MM.1S (cell line): Measurements from ENCODE around the gene TMEM51.

Experiments
- DNase-seq: peaks from one replicate; pipeline ENCODE4 v3.0.0-alpha.2; 2015
- H2AFZ ChIP-seq: fragments of 300-600 bp; sonication (generic); 2 replicates; pipeline ENCODE4 v1.6.0; 2016; ENCODE audit warnings: antibody characterized with exemption, low read length
- H3F3A ChIP-seq: fragments of 300-600 bp; sonication (generic); 2 replicates; pipeline ENCODE4 v1.6.1; 2016; ENCODE audit warnings: mild to moderate bottlenecking, antibody characterized with exemption, low read length, moderate library complexity, mixed read lengths; ENCODE audit not compliant: insufficient read depth
- H3K27ac ChIP-seq: fragments of 300-600 bp; sonication (generic); 2 replicates; pipeline ENCODE4 v1.5.1; 2016; ENCODE audit warnings: mild to moderate bottlenecking, low read length
- H3K27me3 ChIP-seq: fragments of 300-600 bp; sonication (generic); replicated peaks from 2 replicates; pipeline ENCODE4 v1.6.0; 2016; ENCODE audit warnings: low read length; ENCODE audit not compliant: insufficient read depth
- H3K36me3 ChIP-seq: fragments of 300-600 bp; sonication (generic); replicated peaks from 2 replicates; pipeline ENCODE4 v1.6.1; 2016; ENCODE audit warnings: mild to moderate bottlenecking, low read length, mixed read lengths; ENCODE audit not compliant: insufficient read depth
- H3K4me1 ChIP-seq: fragments of 300-600 bp; sonication (generic); 2 replicates; pipeline ENCODE4 v1.6.1; 2016; ENCODE audit warnings: low read length, mixed read lengths
- H3K4me2 ChIP-seq: fragments of 300-600 bp; sonication (generic); 2 replicates; pipeline ENCODE4 v1.6.0; 2016; ENCODE audit warnings: low read depth, low read length
- H3K4me3 ChIP-seq: fragments of 300-600 bp; sonication (generic); 2 replicates; pipeline ENCODE4 v1.5.1; 2016; ENCODE audit warnings: low read length, mixed read lengths
- H3K79me2 ChIP-seq: fragments of 300-600 bp; sonication (generic); 2 replicates; pipeline ENCODE4 v1.6.1; 2016; ENCODE audit warnings: mixed run types, low read length, mixed read lengths
- H3K9ac ChIP-seq: fragments of 300-600 bp; sonication (generic); 2 replicates; pipeline ENCODE4 v1.6.1; 2016; ENCODE audit warnings: low read length, mixed read lengths
- H3K9me2 ChIP-seq: fragments of 300-600 bp; sonication (generic); replicated peaks from 2 replicates; pipeline ENCODE4 v1.6.1; 2016; ENCODE audit warnings: mild to moderate bottlenecking, low read length, mixed read lengths; ENCODE audit not compliant: insufficient read depth
- H3K9me3 ChIP-seq: fragments of 300-600 bp; sonication (generic); replicated peaks from 2 replicates; pipeline ENCODE4 v1.6.1; 2016; ENCODE audit warnings: mild to moderate bottlenecking, low read length, mixed read lengths; ENCODE audit not compliant: insufficient read depth
- H4K20me1 ChIP-seq: fragments of 300-600 bp; sonication (generic); 2 replicates; pipeline ENCODE4 v1.6.1; 2016; ENCODE audit warnings: mild to moderate bottlenecking, low read length, moderate library complexity, mixed read lengths; ENCODE audit not compliant: insufficient read depth
- EZH2 ChIP-seq: fragments of 300-600 bp; sonication (generic); optimal IDR thresholded peaks from 2 replicates; pipeline ENCODE3; 2017; ENCODE audit warnings: low read depth, mild to moderate bottlenecking, antibody characterized with exemption, low read length, mixed read lengths
- EZH2phosphoT487 ChIP-seq: fragments of 300-600 bp; sonication (generic); IDR thresholded peaks from 2 replicates; pipeline ENCODE4 v1.6.1; 2018; ENCODE audit warnings: antibody characterized with exemption, low read length
- TF ChIP-seq, protein P1 (sequence below): fragments of 300-600 bp; sonication (generic); IDR thresholded peaks from 2 replicates; pipeline ENCODE4 v1.5.1; 2016; ENCODE audit warnings: antibody characterized with exemption, low read length, mixed read lengths

The TMEM51 gene

DNA sequence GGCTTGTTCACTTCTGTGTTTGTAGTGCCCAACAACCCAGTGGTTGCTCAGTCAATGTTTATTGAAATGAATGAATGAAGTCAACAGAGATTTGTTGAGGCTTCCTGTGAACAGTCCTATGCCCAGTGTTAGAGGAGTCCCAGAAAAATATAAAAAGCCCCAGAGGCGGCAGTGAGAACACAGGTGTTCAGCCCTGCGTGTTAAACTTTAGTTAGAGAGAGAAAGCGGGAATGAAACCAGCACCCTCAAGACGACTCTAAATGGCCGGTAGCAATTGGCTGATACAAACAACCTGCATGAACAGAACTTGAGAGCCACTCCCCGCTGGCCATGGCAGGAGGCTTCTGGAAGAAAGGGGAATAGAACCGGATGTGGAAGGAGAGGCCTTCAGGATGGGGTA lies 22.6 kb downstream of the TMEM51 start:
- no peak for TF ChIP-seq EZH2
- no peak for TF ChIP-seq EZH2phosphoT487
- TF ChIP-seq, protein P1, sequence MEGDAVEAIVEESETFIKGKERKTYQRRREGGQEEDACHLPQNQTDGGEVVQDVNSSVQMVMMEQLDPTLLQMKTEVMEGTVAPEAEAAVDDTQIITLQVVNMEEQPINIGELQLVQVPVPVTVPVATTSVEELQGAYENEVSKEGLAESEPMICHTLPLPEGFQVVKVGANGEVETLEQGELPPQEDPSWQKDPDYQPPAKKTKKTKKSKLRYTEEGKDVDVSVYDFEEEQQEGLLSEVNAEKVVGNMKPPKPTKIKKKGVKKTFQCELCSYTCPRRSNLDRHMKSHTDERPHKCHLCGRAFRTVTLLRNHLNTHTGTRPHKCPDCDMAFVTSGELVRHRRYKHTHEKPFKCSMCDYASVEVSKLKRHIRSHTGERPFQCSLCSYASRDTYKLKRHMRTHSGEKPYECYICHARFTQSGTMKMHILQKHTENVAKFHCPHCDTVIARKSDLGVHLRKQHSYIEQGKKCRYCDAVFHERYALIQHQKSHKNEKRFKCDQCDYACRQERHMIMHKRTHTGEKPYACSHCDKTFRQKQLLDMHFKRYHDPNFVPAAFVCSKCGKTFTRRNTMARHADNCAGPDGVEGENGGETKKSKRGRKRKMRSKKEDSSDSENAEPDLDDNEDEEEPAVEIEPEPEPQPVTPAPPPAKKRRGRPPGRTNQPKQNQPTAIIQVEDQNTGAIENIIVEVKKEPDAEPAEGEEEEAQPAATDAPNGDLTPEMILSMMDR = peak; percentile 32; the same call in 1 of the 2 replicates
- peak; percentile 89 for DNase-seq
- H3K27me3 ChIP-seq = no peaks in the 10 kb centered on the region
- H2AFZ ChIP-seq = peak overlapping the region; percentile 37; the same call in 1 of the 2 replicates
- peak overlapping the region; percentile 92 for H3K27ac ChIP-seq
- no peaks in the 10 kb centered on the region for H3K9me3 ChIP-seq
- H4K20me1 ChIP-seq = no peaks in the 10 kb centered on the region
- peaks cover 45% of the 10 kb centered on the region for H3K79me2 ChIP-seq
- H3K9me2 ChIP-seq = no peaks in the 10 kb centered on the region
- H3K36me3 ChIP-seq = no peaks in the 10 kb centered on the region
- peak overlapping the region; percentile 14; the same call in 1 of the 2 replicates for H3K4me3 ChIP-seq
- H3K4me1 ChIP-seq = peaks cover 78% of the 10 kb centered on the region
- H3F3A ChIP-seq = peaks cover 42% of the 10 kb centered on the region
- peak overlapping the region; percentile 45 for H3K9ac ChIP-seq
- peak overlapping the region; percentile 54 for H3K4me2 ChIP-seq

DNA sequence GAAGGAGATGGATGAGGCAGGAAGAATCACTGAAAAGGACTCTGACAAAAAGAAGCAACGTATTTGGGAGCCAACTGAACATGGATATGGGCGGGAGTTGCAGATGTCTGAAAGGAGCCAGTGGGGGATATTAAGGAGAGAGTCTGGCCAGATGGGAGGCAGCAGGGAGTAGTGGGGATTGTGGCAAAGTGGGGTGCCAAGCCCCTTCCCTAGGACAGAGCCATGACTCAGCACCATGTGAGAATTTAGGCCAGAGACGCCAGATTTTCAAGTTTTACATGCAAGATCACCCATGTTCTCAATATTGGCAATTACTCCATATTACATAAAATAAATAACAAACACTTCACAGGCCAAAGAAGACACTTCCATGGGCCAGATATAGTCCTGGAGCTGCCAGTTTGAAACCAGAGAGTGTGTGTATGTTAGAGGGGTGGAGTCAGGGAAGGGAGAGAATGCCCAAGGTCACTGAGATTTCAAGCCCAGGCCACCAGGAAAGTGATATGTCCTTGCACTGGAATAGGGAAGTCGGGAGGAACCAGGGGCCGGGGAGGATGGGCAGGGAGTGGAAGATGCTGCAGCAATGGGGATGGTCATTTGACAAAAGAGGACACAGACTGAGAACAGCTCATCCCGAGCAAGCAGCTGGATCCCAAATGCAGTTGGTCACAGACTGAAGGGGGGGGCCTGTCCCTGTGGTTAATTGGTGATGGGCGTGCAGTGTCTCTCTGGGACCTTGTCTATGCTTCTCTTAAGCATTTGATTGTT lies 23.5 kb downstream of the TMEM51 start:
- H3K4me3 ChIP-seq = no peak overlapping the region
- no peaks in the 10 kb centered on the region for H3K36me3 ChIP-seq
- no peaks in the 10 kb centered on the region for H3K9me2 ChIP-seq
- H3K9me3 ChIP-seq = no peaks in the 10 kb centered on the region
- TF ChIP-seq EZH2 (no peak), EZH2phosphoT487 (no peak)
- TF ChIP-seq, protein P1 = no peak
- H3K79me2 ChIP-seq = peaks cover 45% of the 10 kb centered on the region
- H3K9ac ChIP-seq = peak overlapping the region; percentile 45
- no peaks in the 10 kb centered on the region for H3K27me3 ChIP-seq
- peak overlapping the region; percentile 37; the same call in 1 of the 2 replicates for H2AFZ ChIP-seq
- peak overlapping the region; percentile 92 for H3K27ac ChIP-seq
- no peaks in the 10 kb centered on the region for H4K20me1 ChIP-seq
- H3F3A ChIP-seq = peaks cover 42% of the 10 kb centered on the region
- peak overlapping the region; percentile 36 for H3K4me2 ChIP-seq
- peaks cover 74% of the 10 kb centered on the region for H3K4me1 ChIP-seq
- no peak for DNase-seq

DNA sequence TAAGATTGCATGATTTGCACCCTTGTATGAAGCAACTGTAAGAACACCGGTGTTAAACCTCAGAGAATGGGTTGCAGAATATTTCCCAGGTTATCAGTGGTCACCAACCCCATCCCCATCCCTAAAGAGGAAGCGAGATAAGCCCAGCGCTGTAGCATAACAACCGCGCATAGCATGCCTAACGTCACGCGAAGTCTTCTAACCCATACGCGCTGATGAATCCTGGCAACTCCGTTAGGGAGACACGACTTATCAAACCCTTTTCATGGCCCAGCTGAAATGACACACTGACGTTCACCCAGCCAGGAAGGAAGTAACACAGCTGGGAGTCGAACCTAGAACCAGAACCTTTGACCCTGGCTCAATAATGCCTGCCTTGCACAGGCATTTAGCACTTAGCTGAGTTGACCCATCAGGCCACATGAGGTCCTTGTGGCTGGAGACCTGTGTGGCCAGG lies 24.2 kb downstream of the TMEM51 start:
- no peaks in the 10 kb centered on the region for H4K20me1 ChIP-seq
- H3K27ac ChIP-seq = peak overlapping the region; percentile 89; the same call in 1 of the 2 replicates
- no peaks in the 10 kb centered on the region for H3K9me3 ChIP-seq
- H2AFZ ChIP-seq = no peak overlapping the region
- no peak overlapping the region for H3K9ac ChIP-seq
- H3K27me3 ChIP-seq = no peaks in the 10 kb centered on the region
- H3K9me2 ChIP-seq = no peaks in the 10 kb centered on the region
- TF ChIP-seq EZH2 (no peak), EZH2phosphoT487 (no peak)
- TF ChIP-seq, protein P1 = no peak
- H3K4me3 ChIP-seq = no peak overlapping the region
- peaks cover 45% of the 10 kb centered on the region for H3K79me2 ChIP-seq
- DNase-seq = no peak
- H3K36me3 ChIP-seq = no peaks in the 10 kb centered on the region
- no peak overlapping the region for H3K4me2 ChIP-seq
- peaks cover 42% of the 10 kb centered on the region for H3F3A ChIP-seq
- peaks cover 68% of the 10 kb centered on the region for H3K4me1 ChIP-seq
